Ovary (tissue), 3 donors: ENCODE results near the gene PFKL.

Experiments used
- EP300 ChIP-seq: sonication (generic); formaldehyde crosslinking; IDR thresholded peaks from one replicate; pipeline ENCODE4 v1.6.1; 2017; ENCODE audit warnings: antibody characterized with exemption
- POLR2A ChIP-seq: fragments of 450-650 bp; IDR thresholded peaks from one replicate; pipeline ENCODE4 v1.6.1; 2017; ENCODE audit warnings: antibody characterized with exemption, mild to moderate bottlenecking, moderate library complexity
- TF ChIP-seq, protein P1 (sequence below), 3 donors: fragments of 450-650 bp in 2 of 3; fragments of 200-600 bp in 1 of 3; IDR thresholded peaks; one replicate each; pipeline versions ENCODE4 v1.5.1 to v1.8.0; 2016 to 2022; ENCODE audit warnings: antibody characterized with exemption in 3 of 3, mild to moderate bottlenecking in 1 of 3
- donor health status: DM: no; HTN: no; CAD: no.

DNA sequence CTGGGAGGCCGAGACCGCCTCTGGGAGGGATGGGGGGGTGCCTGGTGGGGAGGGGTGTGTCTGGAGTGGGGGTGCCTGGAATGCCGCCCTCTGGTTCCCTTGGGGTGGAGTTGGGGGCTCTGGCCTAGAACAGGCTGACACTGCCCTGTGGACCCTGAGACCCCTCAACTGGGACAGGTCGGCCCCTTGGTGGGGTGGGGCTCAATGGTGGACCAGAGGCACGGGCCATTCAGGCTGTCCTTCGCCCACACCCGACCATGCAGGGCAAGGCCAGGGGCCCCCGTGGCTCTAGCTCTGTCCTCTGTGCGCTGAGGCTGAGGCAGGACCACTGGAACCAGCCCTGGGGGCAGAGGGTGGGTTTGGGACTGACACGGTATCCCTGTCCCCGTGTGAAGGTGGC lies 14.7 kb downstream of the PFKL start:
- TF ChIP-seq POLR2A (no peak), EP300 (no peak)
- TF ChIP-seq, protein P1, sequence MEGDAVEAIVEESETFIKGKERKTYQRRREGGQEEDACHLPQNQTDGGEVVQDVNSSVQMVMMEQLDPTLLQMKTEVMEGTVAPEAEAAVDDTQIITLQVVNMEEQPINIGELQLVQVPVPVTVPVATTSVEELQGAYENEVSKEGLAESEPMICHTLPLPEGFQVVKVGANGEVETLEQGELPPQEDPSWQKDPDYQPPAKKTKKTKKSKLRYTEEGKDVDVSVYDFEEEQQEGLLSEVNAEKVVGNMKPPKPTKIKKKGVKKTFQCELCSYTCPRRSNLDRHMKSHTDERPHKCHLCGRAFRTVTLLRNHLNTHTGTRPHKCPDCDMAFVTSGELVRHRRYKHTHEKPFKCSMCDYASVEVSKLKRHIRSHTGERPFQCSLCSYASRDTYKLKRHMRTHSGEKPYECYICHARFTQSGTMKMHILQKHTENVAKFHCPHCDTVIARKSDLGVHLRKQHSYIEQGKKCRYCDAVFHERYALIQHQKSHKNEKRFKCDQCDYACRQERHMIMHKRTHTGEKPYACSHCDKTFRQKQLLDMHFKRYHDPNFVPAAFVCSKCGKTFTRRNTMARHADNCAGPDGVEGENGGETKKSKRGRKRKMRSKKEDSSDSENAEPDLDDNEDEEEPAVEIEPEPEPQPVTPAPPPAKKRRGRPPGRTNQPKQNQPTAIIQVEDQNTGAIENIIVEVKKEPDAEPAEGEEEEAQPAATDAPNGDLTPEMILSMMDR (IDR thresholded peaks at IDR 0.05) = no peak
